Right cardiac atrium (tissue), 5 donors: Measurements from ENCODE around the gene MINDY3. TPM values are rescaled to one million over a fixed set of nuclear protein-coding genes. Genes with fewer than 3 reads are reported as not detected.

Experiments
- ATAC-seq, 2 donors: fragments of 200-7000 bp; cut with Tn5 transposase; one replicate each; pipeline versions ENCODE4 v1.8.0 to v1.9.1; 2020; ENCODE audit warnings: moderate library complexity in 2 of 2, mild to moderate bottlenecking in 1 of 2
- DNase-seq, 3 donors: peaks; one replicate each; pipeline ENCODE4 v3.0.0-alpha.2; 2020
- H3K27ac ChIP-seq: one replicate; pipeline ENCODE4 v1.5.1; 2013; ENCODE audit warnings: mild to moderate bottlenecking, low read length, control low read depth, moderate library complexity
- H3K27me3 ChIP-seq: one replicate; pipeline ENCODE4 v1.6.1; 2013; ENCODE audit not compliant: control insufficient read depth, insufficient read depth
- H3K4me1 ChIP-seq: one replicate; pipeline ENCODE4 v1.6.1; 2013; ENCODE audit warnings: low read length; ENCODE audit not compliant: control insufficient read depth, insufficient read depth
- H3K4me3 ChIP-seq: one replicate; pipeline ENCODE4 v1.5.1; 2013; ENCODE audit warnings: low read length, control low read depth
- H3K9me3 ChIP-seq: one replicate; pipeline ENCODE4 v1.6.1; 2013; ENCODE audit warnings: low read length; ENCODE audit not compliant: control insufficient read depth
- WGBS: extraction: QIAGEN DNeasy Blood & Tissue Kit; methylation state at CpG from one replicate; pipeline ENCODE4 v1.1.7; 2013; 5-methylcytosine and 5-hydroxymethylcytosine counted together
- intact Hi-C, 4 donors: fragments of 100-400 bp; cut with DNase I; formaldehyde crosslinking; loops; one replicate each; pipeline versions ENCODE4 v1.11.0 to v1.14.0; 2022 to 2023
- polyA plus RNA-seq: library from polyadenylated mRNA; stranded (reverse); fragments of 200-250 nt; gene quantifications from one replicate; pipeline ENCODE4 v1.2.3, GENCODE V29; 2013
- total RNA-seq, 4 donors: library from RNA; stranded (reverse); fragmentation: NEBNext Ultra II Directional; extraction: Animal tissue kit (Norgen Biotek cat#: 25700); gene quantifications; one replicate each; pipeline ENCODE4 v1.2.1, GENCODE V29; 2021
- donor health status: healthy with polysubstance abuse.
- donor health status: DM: no; HTN: yes; CAD: no.
- donor health status: DM: no; HTN: no; CAD: no.
- donor health status: DM: no; HTN: yes; CAD: no; lungs with severe emphysema.
- donor health status: DM: yes; HTN: yes; CAD: no.

The MINDY3 gene
- total and polyA plus RNA-seq, 5 donors: 10.9 to 28.9 (median 27.3) TPM

DNA sequence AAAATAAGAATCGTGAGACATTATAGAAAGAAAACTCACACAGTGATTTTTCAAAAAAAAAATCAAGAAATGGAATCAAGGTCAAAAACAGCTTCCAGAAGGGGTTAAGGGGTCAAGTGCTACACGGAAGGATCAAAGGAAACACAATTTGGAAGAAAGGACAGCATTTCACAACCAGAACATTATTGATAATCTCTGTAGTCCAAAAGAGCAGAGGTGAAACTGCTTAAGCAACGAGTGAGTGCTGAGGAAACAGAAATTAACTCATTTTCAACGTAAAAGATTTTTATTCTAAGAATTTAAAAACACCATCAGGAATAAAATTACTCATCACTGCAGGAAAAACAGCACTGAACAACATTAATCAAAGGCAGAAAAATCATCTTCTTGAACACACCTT lies 23.5 kb downstream of the MINDY3 start:
- intact Hi-C loops: no loop called here
- WGBS: 74% methylated on average over 4 of the region's 4 CpGs
- Histone ChIP-seq H3K27ac (no peak overlapping the region), H3K9me3 (no peaks in the 10 kb centered on the region), H3K4me3 (no peak overlapping the region), H3K4me1 (no peaks in the 10 kb centered on the region), H3K27me3 (no peaks in the 10 kb centered on the region)
- no peak for DNase-seq
- ATAC-seq: no peak

DNA sequence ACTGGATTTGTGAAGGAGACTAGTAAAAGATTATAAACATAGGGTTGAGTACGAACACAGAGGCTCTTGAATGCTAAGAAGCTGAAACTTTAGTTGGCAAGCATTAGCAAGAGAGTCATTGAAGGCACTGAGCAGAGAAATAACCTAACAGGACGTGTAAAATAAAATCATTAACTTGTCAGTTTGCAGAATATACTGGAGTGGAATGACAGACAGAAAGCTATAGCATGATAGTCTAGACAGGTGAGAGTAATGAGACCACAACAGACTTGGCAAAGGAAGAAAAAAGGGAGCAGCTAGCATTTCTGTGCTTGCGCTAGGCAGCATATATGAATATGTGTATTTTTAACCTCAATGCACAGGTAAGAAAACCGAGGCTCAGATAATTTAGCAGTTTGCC lies 30.8 kb downstream of the MINDY3 start:
- intact Hi-C loops: loop anchor here in 2 of 4 donors (5.0 to 10.0 kb wide), 3 partner anchors 105 to 402 kb away; no protein-coding TSS in a partner anchor
- no peaks in the 10 kb centered on the region for H3K27me3 ChIP-seq
- H3K4me1 ChIP-seq: no peaks in the 10 kb centered on the region
- ATAC-seq (no peak), DNase-seq (no peak)
- no peak overlapping the region for H3K27ac ChIP-seq
- no peak overlapping the region for H3K4me3 ChIP-seq
- H3K9me3 ChIP-seq: no peaks in the 10 kb centered on the region
- WGBS: 84% methylated on average over 4 of the region's 4 CpGs

DNA sequence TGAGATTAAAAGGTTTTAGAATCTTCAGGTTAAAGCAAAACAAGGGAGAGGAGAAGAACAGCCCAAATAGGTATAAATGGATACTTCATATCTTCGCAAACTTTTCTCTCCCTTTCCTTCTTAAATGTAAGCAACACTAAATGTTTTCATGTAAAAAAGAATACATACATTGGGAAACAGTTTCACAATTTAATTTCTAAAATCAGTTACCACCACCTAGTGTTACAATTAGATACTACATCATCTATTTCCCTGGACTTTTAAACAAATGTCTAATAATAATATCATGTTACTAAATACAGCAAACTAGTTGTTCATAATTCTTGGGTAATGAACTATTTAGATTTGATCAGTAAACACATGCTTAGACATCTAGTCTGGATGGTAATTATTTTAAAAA lies 35.8 kb downstream of the MINDY3 start:
- intact Hi-C loops: loop anchor here in 2 of 4 donors (5.0 to 10.0 kb wide), 3 partner anchors 100 to 392 kb away; no protein-coding TSS in a partner anchor
- no peak for DNase-seq
- Histone ChIP-seq H3K27me3 (no peaks in the 10 kb centered on the region), H3K4me1 (no peaks in the 10 kb centered on the region), H3K27ac (no peak overlapping the region), H3K9me3 (no peaks in the 10 kb centered on the region), H3K4me3 (no peak overlapping the region)
- ATAC-seq: no peak
- 73% methylated on average over 1 of the region's 1 CpG for WGBS

DNA sequence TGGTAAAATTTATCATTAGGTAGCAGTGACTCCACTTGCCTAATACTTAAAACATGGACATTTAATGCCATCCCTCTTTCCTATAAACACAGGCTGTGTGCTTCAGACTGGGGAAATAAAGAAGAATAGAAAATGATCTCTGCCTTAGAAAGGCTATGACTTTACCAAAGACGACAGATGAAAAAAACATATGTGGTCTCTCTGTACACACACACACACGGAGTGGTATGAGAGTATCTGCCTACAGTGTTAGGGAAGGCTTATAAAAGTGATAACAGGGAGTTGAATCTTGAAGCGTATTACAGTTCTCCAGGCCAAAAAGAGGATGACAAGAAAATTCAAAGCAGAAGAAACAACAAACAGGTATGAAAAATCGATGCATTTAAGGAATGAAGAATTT lies 38.2 kb downstream of the MINDY3 start:
- Histone ChIP-seq H3K27ac (no peak overlapping the region), H3K9me3 (no peaks in the 10 kb centered on the region), H3K4me3 (no peak overlapping the region), H3K27me3 (no peaks in the 10 kb centered on the region), H3K4me1 (no peaks in the 10 kb centered on the region)
- intact Hi-C loops: loop anchor here in 2 of 4 donors (5.0 to 10.0 kb wide), 3 partner anchors 97 to 390 kb away; no protein-coding TSS in a partner anchor
- ATAC-seq (no peak), DNase-seq (no peak)
- 57% methylated on average over 4 of the region's 4 CpGs for WGBS

DNA sequence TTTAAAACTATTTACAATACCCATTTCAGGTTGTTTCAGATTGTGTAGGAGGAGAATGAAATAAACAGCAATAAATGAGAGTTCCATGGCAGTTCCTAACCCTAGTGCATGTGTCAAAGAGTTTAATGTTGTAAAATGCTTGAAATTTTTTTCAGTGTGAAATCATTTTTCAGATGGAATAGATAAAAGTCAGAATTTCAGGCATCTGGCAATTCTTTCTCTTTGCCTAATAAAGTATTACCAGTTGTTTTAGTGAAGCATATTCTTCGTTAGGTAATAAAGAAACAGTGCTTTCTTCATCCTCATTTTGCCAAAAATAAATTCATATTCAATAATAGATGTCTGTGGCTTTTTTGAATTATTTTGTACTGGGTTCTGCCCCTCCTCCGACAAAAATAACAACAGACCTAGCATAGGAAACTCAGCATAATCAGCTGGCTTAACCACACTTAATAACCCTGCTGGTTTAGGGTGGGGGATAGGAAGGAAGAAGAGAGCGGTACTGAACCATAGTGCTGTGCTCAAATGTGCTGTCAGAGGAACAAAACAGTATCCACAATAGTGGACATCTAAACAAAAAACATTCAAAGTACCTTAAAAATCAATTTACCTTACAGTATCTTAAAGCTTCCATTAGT lies 39.1 kb downstream of the MINDY3 start:
- Histone ChIP-seq H3K27ac (no peak overlapping the region), H3K27me3 (no peaks in the 10 kb centered on the region), H3K4me3 (no peak overlapping the region), H3K9me3 (no peaks in the 10 kb centered on the region), H3K4me1 (no peaks in the 10 kb centered on the region)
- intact Hi-C loops: loop anchor here in 2 of 4 donors (5.0 to 10.0 kb wide), 3 partner anchors 96 to 389 kb away; no protein-coding TSS in a partner anchor
- ATAC-seq (no peak), DNase-seq (no peak)
- 72% methylated on average over 3 of the region's 3 CpGs for WGBS

DNA sequence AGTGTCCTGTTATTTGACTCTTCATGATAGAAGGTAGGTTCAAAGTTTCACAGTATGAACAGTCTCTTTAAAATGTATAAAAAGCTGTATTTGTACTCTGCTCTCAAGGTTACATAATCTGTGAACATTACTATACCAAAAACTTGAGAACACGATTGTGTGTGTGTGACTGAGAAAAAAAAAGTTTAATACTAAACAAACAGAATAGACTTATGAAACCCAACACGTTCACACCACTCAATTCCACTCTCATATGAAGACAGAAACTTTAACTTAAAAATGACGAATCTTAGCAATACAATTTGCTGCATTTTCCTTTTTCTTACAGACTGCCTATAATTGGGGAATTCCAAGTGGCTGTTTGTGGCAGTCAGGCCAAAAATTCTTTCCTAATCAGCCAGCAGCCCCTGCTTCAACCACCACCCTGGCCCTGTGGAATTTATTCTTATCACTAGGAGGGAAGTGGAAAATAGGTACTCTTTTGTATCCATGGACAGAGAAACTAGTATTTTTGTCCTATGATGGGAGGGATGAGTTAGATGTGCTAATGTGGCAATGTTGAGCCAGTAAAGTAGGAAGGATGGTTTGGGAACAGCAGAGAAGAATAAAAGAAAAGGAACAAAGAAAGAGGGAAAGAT lies 42.8 kb downstream of the MINDY3 start:
- H3K4me1 ChIP-seq: no peaks in the 10 kb centered on the region
- H3K9me3 ChIP-seq: no peaks in the 10 kb centered on the region
- WGBS: 35% methylated on average over 3 of the region's 3 CpGs
- DNase-seq (no peak), ATAC-seq (peak; percentile 62 to 73)
- H3K27ac ChIP-seq: no peak overlapping the region
- intact Hi-C loops: no loop called here
- no peaks in the 10 kb centered on the region for H3K27me3 ChIP-seq
- no peak overlapping the region for H3K4me3 ChIP-seq

DNA sequence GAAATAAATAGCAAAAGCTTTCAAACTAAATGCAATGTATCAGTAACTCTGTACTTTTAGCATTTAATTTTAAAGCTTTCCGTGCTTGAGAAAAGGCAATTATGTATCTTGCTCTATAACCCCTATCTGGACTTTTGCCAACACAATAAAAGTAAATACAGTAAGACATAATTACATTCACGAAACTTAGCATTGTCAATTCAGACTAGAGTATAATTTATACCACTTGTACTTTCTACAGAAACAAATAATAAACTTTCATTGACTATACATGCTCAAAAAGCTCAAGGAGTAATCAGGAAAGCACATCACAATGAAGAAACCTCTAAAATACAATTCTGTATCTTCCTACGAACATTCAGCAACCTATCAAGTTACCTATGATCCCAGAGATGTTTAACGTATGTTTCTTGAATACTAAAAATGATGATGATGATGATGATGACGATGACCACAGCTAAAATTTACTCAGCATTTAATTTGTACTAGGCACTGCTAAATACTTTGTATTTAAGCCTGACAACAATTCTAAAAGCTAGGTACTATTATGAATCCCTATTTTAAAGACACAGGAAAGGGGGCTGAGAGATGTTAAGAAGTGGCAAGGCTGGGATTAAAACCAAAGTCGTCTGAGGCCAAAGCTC lies 44.9 kb downstream of the MINDY3 start:
- intact Hi-C loops: no loop called here
- no peak overlapping the region for H3K27ac ChIP-seq
- WGBS: 80% methylated on average over 6 of the region's 6 CpGs

DNA sequence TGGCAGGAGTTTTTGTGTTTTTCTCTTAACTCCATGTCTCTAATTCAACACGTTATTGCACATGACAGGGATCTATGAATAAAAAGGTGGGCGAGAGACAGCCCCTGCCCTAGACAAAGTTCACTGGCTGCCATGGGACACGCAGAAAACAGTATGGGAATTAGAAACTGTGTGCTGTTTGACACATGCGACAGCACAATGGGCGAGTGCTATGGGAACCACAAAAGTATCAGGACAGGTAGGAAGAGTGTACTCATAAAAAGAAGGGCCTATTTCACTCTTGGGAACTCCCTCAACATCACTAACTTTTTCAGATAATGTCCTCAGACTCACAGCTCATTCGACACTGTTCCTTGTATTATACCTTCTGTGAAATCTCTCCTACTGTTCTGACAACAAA lies 45.7 kb downstream of the MINDY3 start:
- Histone ChIP-seq H3K27ac (no peak overlapping the region), H3K27me3 (no peaks in the 10 kb centered on the region), H3K9me3 (no peaks in the 10 kb centered on the region), H3K4me1 (no peaks in the 10 kb centered on the region), H3K4me3 (no peak overlapping the region)
- 89% methylated on average over 6 of the region's 6 CpGs for WGBS
- ATAC-seq (no peak), DNase-seq (no peak)
- intact Hi-C loops: no loop called here

More for the DNA sequence above, 44.9 kb downstream of the MINDY3 start:
- H3K9me3 ChIP-seq: no peaks in the 10 kb centered on the region
- no peak overlapping the region for H3K4me3 ChIP-seq
- ATAC-seq (no peak), DNase-seq (no peak)
- H3K27me3 ChIP-seq: no peaks in the 10 kb centered on the region
- H3K4me1 ChIP-seq: no peaks in the 10 kb centered on the region

DNA sequence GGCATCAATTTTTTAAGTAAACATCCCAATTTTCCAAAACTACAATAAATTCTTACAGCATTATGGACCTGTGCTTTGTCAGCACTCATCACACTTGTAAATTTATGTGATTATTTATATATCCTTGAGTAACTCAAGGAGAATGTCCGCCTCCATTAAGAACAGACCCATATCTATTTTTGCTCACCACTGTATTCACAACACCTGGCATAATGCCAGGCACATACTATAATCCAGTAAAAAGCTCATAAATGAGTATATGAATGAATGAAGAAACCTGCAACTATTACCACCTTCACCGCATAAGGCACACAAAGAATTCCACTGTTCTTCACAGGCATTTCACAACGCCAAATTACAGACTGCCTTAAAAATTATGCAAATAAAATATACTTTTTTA lies 46.9 kb downstream of the MINDY3 start:
- ATAC-seq (no peak), DNase-seq (no peak)
- Histone ChIP-seq H3K4me3 (no peak overlapping the region), H3K9me3 (no peaks in the 10 kb centered on the region), H3K27me3 (no peaks in the 10 kb centered on the region), H3K27ac (no peak overlapping the region), H3K4me1 (no peaks in the 10 kb centered on the region)
- intact Hi-C loops: no loop called here
- WGBS: 85% methylated on average over 3 of the region's 3 CpGs

DNA sequence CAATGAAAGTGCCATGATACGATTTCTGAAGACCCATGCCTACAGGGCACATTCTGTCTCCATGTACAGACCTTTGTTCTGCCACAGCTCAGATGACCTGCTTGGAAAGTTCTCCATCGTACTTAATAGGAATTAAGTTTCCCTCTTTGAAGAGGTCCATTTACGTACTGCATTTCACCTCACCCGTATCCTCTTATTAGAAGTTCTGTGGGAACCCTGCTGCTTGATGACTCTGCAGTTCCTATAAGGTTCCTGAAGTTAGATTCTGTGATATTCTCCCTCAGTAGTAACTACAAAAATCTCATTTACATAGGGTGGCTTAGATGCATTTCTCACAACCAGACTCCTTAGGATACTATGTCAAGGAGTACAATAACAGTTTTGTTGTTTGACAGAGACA lies 50.9 kb downstream of the MINDY3 start:
- Histone ChIP-seq H3K27me3 (no peaks in the 10 kb centered on the region), H3K4me3 (no peak overlapping the region), H3K4me1 (no peaks in the 10 kb centered on the region), H3K27ac (no peak overlapping the region), H3K9me3 (no peaks in the 10 kb centered on the region)
- WGBS: 96% methylated on average over 4 of the region's 4 CpGs
- ATAC-seq (no peak), DNase-seq (no peak)
- intact Hi-C loops: no loop called here

DNA sequence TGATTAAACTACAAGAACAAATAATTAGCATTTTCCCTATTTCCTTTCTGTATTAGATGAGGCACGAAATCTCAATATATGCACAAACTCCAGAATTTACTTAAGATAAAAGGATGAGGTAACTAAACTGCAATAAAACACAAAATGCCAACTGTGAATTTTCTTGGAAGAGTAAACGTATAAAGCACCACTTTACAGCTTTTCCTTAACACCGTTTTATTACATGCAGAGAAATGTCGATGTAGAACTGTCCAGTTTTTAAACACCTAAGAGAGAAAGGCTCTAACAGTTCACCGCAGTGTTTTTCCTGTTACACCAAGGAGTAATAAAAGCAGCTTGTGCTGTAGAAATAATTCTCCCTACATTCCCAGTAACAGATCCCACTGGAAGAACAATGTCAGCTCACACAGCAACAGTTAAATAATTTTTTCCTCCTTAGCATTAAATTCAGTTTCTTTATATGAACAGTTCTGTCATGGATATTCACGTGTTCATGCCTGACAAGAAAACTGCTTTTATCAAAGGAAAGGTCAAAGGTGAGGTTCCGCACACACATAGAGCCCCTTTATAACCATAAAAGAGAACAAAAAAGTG lies 52.0 kb downstream of the MINDY3 start:
- intact Hi-C loops: no loop called here
- no peaks in the 10 kb centered on the region for H3K9me3 ChIP-seq
- H3K4me3 ChIP-seq: no peak overlapping the region
- no peaks in the 10 kb centered on the region for H3K4me1 ChIP-seq
- H3K27me3 ChIP-seq: no peaks in the 10 kb centered on the region
- 79% methylated on average over 7 of the region's 7 CpGs for WGBS
- ATAC-seq (no peak), DNase-seq (no peak)
- H3K27ac ChIP-seq: no peak overlapping the region
